ENCODE results near the gene DUSP22.

DUSP22 gene

DNA sequence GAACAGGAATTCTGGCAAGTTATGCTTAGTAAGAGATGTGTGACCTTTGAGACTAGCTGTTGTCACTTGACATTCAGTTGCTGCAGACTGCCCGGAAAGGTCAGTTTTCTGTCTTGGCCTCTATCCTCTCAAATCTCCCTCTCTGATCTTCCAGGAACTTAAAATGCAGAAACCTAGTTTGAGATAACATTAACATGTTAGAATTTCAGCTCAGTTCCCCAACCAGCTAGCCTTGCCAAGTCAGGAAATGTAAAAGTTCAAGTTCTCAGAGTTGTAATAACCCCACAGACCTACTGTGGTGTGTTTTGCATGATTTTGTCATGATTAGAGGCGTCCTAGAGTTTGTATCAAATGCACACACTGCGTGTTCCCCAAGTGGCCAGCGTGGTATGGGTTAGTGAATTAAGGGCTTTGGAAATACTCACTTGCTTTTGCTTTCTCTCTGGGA lies 46.6 kb downstream of the DUSP22 start:
- Histone ChIP-seq H3K4me2 (ENCODE audit: low read length) (no peak overlapping the region), H3K9me3 (ENCODE audit: control insufficient read depth, low read length) (no peaks in the 10 kb centered on the region), H3K9ac (no peak overlapping the region), H2AFZ (no peak overlapping the region), H3K36me3 (ENCODE audit: control insufficient read depth, insufficient read depth, low read length) (no peaks in the 10 kb centered on the region), H3K79me2 (no peaks in the 10 kb centered on the region), H3K27me3 (ENCODE audit: control insufficient read depth, insufficient read depth, low read length) (no peaks in the 10 kb centered on the region), H3K4me3 (ENCODE audit: low read depth, low read length) (no peak overlapping the region), H3K27ac (no peak overlapping the region), H3K4me1 (no peaks in the 10 kb centered on the region)
- TF ChIP-seq, protein P1, sequence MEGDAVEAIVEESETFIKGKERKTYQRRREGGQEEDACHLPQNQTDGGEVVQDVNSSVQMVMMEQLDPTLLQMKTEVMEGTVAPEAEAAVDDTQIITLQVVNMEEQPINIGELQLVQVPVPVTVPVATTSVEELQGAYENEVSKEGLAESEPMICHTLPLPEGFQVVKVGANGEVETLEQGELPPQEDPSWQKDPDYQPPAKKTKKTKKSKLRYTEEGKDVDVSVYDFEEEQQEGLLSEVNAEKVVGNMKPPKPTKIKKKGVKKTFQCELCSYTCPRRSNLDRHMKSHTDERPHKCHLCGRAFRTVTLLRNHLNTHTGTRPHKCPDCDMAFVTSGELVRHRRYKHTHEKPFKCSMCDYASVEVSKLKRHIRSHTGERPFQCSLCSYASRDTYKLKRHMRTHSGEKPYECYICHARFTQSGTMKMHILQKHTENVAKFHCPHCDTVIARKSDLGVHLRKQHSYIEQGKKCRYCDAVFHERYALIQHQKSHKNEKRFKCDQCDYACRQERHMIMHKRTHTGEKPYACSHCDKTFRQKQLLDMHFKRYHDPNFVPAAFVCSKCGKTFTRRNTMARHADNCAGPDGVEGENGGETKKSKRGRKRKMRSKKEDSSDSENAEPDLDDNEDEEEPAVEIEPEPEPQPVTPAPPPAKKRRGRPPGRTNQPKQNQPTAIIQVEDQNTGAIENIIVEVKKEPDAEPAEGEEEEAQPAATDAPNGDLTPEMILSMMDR (IDR thresholded peaks at IDR 0.05), result no peak

DNA sequence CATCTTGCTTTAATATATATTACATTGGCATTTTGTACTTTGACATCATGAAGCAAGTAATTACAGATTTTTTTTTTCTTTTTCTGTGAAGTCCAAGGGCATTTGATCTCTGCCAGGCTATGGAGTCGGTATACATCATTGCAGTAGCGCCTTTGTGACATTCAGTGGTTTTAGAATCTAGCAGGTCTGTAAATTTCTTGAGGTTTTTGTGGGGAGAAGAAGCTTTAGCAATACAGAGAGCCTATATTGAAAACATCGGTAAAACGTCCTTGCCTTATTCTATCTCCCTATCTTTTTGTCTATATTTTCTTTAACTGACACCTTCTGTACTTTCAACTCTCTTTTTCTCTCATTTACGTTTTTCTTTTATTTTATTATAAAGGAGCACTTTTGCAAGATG lies 47.2 kb downstream of the DUSP22 start:
- H2AFZ ChIP-seq, result no peak overlapping the region
- no peaks in the 10 kb centered on the region for H3K4me1 ChIP-seq
- H3K9ac ChIP-seq, result no peak overlapping the region
- no peaks in the 10 kb centered on the region for H3K9me3 ChIP-seq (ENCODE audit: control insufficient read depth, low read length)
- no peaks in the 10 kb centered on the region for H3K27me3 ChIP-seq (ENCODE audit: control insufficient read depth, insufficient read depth, low read length)
- no peak overlapping the region for H3K4me3 ChIP-seq (ENCODE audit: low read depth, low read length)
- H3K4me2 ChIP-seq (ENCODE audit: low read length), result no peak overlapping the region
- no peaks in the 10 kb centered on the region for H3K79me2 ChIP-seq
- TF ChIP-seq, protein P1 (IDR thresholded peaks at IDR 0.05), result no peak
- H3K36me3 ChIP-seq (ENCODE audit: control insufficient read depth, insufficient read depth, low read length), result no peaks in the 10 kb centered on the region
- no peak overlapping the region for H3K27ac ChIP-seq

DNA sequence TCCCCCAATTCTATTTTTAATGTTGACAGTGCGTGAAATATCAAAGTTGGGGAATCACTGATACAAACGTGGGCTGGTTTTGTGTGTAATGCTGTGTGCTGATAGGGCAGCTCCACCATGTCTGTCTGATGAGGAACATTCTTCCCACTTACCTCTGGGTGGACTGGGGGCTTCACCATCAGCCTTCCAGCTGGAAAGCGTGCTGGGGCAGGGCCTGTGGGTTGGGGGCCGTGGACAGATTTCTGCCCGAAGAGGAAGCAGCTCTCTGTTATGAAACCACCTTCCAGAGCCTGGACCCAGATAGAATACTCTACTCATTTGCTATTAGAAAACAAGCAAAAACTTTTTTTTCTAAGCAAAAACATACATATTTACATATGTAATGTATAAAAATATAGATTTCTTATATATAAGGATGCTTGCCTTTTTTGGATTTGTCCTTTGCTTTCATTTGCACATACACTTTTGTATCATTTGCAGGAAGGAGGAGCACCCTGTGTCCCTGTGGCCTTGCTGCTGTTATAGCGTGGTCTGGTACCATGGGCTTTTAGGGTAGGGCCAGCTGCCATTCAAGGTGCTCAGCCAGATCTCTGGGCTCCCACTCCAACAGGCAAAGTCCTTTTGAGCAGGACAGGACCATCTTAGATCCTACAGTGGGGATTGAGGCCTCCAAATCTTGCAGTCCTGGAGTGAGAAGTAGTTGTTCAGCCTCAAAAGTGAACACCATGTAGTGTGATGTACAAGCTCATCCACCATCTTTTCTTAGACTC lies 48.1 kb downstream of the DUSP22 start:
- Histone ChIP-seq H3K9me3 (ENCODE audit: control insufficient read depth, low read length) (no peaks in the 10 kb centered on the region), H3K4me3 (ENCODE audit: low read depth, low read length) (no peak overlapping the region), H3K4me1 (no peaks in the 10 kb centered on the region), H2AFZ (no peak overlapping the region), H3K79me2 (no peaks in the 10 kb centered on the region), H3K4me2 (ENCODE audit: low read length) (no peak overlapping the region), H3K36me3 (ENCODE audit: control insufficient read depth, insufficient read depth, low read length) (no peaks in the 10 kb centered on the region), H3K27me3 (ENCODE audit: control insufficient read depth, insufficient read depth, low read length) (no peaks in the 10 kb centered on the region), H3K9ac (no peak overlapping the region), H3K27ac (no peak overlapping the region)
- TF ChIP-seq, protein P1 (IDR thresholded peaks at IDR 0.05), result no peak

GRCh38 chr6:340991-341827 lies 48.9 kb downstream of the DUSP22 start:
- no peak overlapping the region for H3K9ac ChIP-seq
- H3K4me3 ChIP-seq (ENCODE audit: low read depth, low read length), result no peak overlapping the region
- no peaks in the 10 kb centered on the region for H3K36me3 ChIP-seq (ENCODE audit: control insufficient read depth, insufficient read depth, low read length)
- TF ChIP-seq, protein P1 (IDR thresholded peaks at IDR 0.05), result no peak
- no peaks in the 10 kb centered on the region for H3K27me3 ChIP-seq (ENCODE audit: control insufficient read depth, insufficient read depth, low read length)
- no peaks in the 10 kb centered on the region for H3K79me2 ChIP-seq
- no peaks in the 10 kb centered on the region for H3K9me3 ChIP-seq (ENCODE audit: control insufficient read depth, low read length)
- H3K27ac ChIP-seq, result no peak overlapping the region
- no peak overlapping the region for H2AFZ ChIP-seq
- H3K4me2 ChIP-seq (ENCODE audit: low read length), result no peak overlapping the region
- H3K4me1 ChIP-seq, result no peaks in the 10 kb centered on the region
